Endodermal cell (in vitro differentiated cells): ENCODE results near the gene RBM26. TPM values are rescaled to one million over a fixed set of nuclear protein-coding genes. Genes with fewer than 3 reads are reported as not detected.

ENCODE experiments used
- DNase-seq: peaks from one replicate; pipeline ENCODE4 v3.0.0-alpha.2; 2017
- H3K27ac ChIP-seq: 2 replicates; pipeline ENCODE4 v1.5.1; 2013; ENCODE audit warnings: mild to moderate bottlenecking, low read depth, low read length, moderate library complexity
- H3K27me3 ChIP-seq: 2 replicates; pipeline ENCODE4 v1.6.1; 2013; ENCODE audit warnings: mild to moderate bottlenecking, low read length, moderate library complexity; ENCODE audit not compliant: insufficient read depth, control insufficient read depth, poor library complexity, severe bottlenecking
- H3K36me3 ChIP-seq: 2 replicates; pipeline ENCODE4 v1.7.0; 2013; ENCODE audit warnings: mild to moderate bottlenecking, low read length, moderate library complexity; ENCODE audit not compliant: control insufficient read depth, insufficient read depth
- H3K4me1 ChIP-seq: one replicate; pipeline ENCODE4 v1.7.0; 2013; ENCODE audit warnings: low read length; ENCODE audit not compliant: control insufficient read depth, insufficient read depth
- H3K4me3 ChIP-seq: 2 replicates; pipeline ENCODE4 v1.5.1; 2013; ENCODE audit warnings: mild to moderate bottlenecking, low read length, moderate library complexity
- H3K9ac ChIP-seq: 2 replicates; pipeline ENCODE4 v1.6.1; 2013; ENCODE audit warnings: mild to moderate bottlenecking, low read length, moderate library complexity; ENCODE audit not compliant: poor library complexity, severe bottlenecking; ENCODE audit errors: extremely low read depth
- H3K9me3 ChIP-seq: 2 replicates; pipeline ENCODE4 v1.6.1; 2013; ENCODE audit warnings: mild to moderate bottlenecking, low read length, moderate library complexity; ENCODE audit not compliant: control insufficient read depth
- H3K27ac Mint-ChIP-seq: 2 replicates; pipeline ENCODE4 v1.8.0; 2020; ENCODE audit warnings: mixed read lengths
- H3K27me3 Mint-ChIP-seq: 2 replicates; pipeline ENCODE4 v1.8.0; 2021; ENCODE audit warnings: mild to moderate bottlenecking, mixed read lengths; ENCODE audit not compliant: insufficient read depth
- H3K36me3 Mint-ChIP-seq: 2 replicates; pipeline ENCODE4 v1.8.0; 2020; ENCODE audit warnings: low read depth, mixed read lengths
- H3K4me1 Mint-ChIP-seq: 2 replicates; pipeline ENCODE4 v1.8.0; 2020; ENCODE audit warnings: mixed read lengths
- H3K4me3 Mint-ChIP-seq: 2 replicates; pipeline ENCODE4 v1.8.0; 2020; ENCODE audit warnings: mild to moderate bottlenecking, moderate library complexity, mixed read lengths
- H3K9me3 Mint-ChIP-seq: 2 replicates; pipeline ENCODE4 v1.8.0; 2020; ENCODE audit warnings: mild to moderate bottlenecking, mixed read lengths
- WGBS, 2 experiments: methylation state at CpG; one replicate each; pipeline versions ENCODE4 v1.1.5 to v1.1.7; 2013; ENCODE audit warnings: missing lambda C conversion rate in 2 of 2, mixed read lengths in 1 of 2; ENCODE audit not compliant: insufficient coverage in 1 of 2, insufficient read length in 1 of 2; 5-methylcytosine and 5-hydroxymethylcytosine counted together
- total RNA-seq, 2 donors: library from RNA; stranded (reverse); fragmentation: NEBNext Ultra II Directional in 1 of 2; extraction: Animal tissue kit (Norgen Biotek cat#: 25700) in 1 of 2; gene quantifications; 2 replicates in 1 of 2; 3 replicates in 1 of 2; pipeline ENCODE4 v1.2.1, GENCODE V29; 2021
- TF ChIP-seq, protein P1 (sequence below): fragments of 200-600 bp; sonication (generic); conservative IDR thresholded peaks from 2 replicates; pipeline ENCODE4 v1.5.0; 2021; ENCODE audit warnings: antibody characterized with exemption, mild to moderate bottlenecking

The RBM26 gene
- total RNA-seq, 2 donors from 2014 or later = 65.0 to 81.7 TPM

DNA sequence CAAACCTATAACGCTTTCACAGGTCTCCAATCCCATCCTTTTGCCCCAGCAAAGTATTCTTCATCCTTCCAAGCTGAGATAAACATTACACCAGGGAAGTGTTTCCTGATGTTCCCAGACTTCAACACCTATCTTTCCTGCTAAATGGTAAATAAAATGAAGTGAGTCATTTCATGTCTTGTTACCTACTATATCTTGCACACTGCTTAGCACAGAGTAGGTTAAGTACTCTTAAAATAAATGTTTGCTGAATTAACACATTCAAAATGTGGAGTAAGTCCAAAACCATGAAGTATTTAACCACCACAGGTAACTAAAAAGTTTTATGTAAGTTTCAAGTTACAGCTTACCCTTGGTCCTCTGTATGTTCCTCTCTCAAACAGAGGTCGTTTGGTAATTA is 3.4 kb downstream of the RBM26 start:
- Histone ChIP-seq H3K27ac (no peak overlapping the region), H3K27me3 (no peaks in the 10 kb centered on the region), H3K4me1 (peaks cover 3% of the 10 kb centered on the region), H3K9me3 (no peaks in the 10 kb centered on the region), H3K9ac (no peak overlapping the region), H3K36me3 (peaks cover 17% of the 10 kb centered on the region), H3K4me3 (peak overlapping the region; percentile 93)
- Mint-ChIP-seq H3K27ac (peak overlapping the region; percentile 16), H3K36me3 (peaks cover 10% of the 10 kb centered on the region), H3K4me3 (no peak overlapping the region), H3K4me1 (peaks cover 55% of the 10 kb centered on the region), H3K9me3 (no peaks in the 10 kb centered on the region), H3K27me3 (no peaks in the 10 kb centered on the region)
- WGBS, 2 experiments = 76 to 80% methylated on average over 1 to 2 of the region's 2 CpGs
- no peak for DNase-seq
- TF ChIP-seq, protein P1, sequence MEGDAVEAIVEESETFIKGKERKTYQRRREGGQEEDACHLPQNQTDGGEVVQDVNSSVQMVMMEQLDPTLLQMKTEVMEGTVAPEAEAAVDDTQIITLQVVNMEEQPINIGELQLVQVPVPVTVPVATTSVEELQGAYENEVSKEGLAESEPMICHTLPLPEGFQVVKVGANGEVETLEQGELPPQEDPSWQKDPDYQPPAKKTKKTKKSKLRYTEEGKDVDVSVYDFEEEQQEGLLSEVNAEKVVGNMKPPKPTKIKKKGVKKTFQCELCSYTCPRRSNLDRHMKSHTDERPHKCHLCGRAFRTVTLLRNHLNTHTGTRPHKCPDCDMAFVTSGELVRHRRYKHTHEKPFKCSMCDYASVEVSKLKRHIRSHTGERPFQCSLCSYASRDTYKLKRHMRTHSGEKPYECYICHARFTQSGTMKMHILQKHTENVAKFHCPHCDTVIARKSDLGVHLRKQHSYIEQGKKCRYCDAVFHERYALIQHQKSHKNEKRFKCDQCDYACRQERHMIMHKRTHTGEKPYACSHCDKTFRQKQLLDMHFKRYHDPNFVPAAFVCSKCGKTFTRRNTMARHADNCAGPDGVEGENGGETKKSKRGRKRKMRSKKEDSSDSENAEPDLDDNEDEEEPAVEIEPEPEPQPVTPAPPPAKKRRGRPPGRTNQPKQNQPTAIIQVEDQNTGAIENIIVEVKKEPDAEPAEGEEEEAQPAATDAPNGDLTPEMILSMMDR = no peak

DNA sequence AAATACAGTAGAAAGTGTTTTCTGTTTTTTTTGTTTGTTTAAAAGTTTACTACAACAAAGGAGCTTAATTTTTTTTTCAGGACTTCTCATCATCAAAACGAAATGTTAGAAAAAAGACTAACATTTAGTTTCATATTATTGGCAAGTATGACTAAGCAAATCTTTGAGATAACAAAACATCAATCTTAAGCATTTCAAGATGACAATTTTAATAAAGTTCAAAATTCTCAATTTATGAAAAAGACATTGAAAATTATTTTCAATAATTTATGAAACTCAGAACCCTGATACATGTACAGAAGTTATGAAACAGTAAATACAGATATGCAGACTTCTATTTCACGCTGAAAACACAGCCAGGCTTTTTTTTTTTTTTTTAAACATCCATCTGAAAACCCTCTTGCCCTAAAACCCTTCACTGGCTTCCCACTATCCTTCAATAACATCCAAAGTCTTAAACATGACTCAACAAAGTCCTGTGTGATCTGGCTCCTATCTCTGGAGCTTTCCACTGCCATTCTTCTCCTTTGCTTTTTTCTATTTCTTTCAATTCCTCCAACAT is 3.9 kb downstream of the RBM26 start:
- peaks cover 4% of the 10 kb centered on the region for H3K9me3 Mint-ChIP-seq
- Histone ChIP-seq H3K36me3 (peaks cover 20% of the 10 kb centered on the region), H3K4me1 (peaks cover 3% of the 10 kb centered on the region), H3K9me3 (peaks cover 4% of the 10 kb centered on the region), H3K27ac (no peak overlapping the region), H3K9ac (no peak overlapping the region), H3K4me3 (peak overlapping the region; percentile 93), H3K27me3 (no peaks in the 10 kb centered on the region)
- peaks cover 52% of the 10 kb centered on the region for H3K4me1 Mint-ChIP-seq
- WGBS, 2 experiments = 71 to 83% methylated on average over 1 of the region's 2 CpGs
- no peaks in the 10 kb centered on the region for H3K27me3 Mint-ChIP-seq
- TF ChIP-seq, protein P1 = no peak
- DNase-seq = no peak
- peaks cover 13% of the 10 kb centered on the region for H3K36me3 Mint-ChIP-seq
- no peak overlapping the region for H3K4me3 Mint-ChIP-seq
- H3K27ac Mint-ChIP-seq = peak overlapping the region; percentile 16

DNA sequence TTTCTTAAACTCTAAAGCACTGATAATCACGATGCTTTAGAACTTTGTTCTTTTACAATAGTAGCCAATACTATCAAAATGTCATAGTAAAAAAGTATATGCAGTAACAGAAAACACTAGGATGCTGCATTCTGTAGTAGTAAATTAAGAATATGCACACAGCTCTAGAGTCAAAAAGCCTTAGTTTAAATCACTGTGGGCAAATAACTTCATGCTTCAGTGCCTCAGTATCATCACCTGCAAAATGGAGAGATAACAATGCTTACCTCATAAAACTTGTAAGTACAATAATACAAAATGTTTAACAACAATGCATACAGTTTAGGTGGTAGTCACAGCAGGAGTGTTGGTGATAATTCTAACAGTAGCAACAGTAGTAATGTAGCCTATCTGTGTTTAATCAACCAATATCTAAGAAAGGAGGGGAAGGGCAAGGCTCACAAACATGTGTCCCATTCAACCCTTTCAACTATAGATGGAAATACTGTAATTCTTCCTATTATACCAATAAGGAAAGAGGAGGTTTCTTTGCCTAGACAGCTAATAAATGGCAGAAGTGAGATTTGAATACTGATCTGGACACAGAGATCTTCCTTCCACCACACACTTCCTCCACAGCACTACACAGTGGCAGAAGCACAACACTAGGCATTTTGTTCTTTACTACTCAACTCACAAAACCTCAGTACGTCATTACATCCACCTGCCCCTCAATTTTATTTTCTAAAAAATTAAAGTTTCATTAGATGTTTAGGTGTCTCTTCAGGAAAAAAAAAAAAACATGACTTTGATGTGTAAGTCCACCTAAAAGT is 4.6 kb downstream of the RBM26 start:
- Mint-ChIP-seq H3K9me3 (peaks cover 10% of the 10 kb centered on the region), H3K4me3 (no peak overlapping the region), H3K4me1 (peaks cover 47% of the 10 kb centered on the region), H3K36me3 (peaks cover 20% of the 10 kb centered on the region), H3K27ac (no peak overlapping the region), H3K27me3 (no peaks in the 10 kb centered on the region)
- Histone ChIP-seq H3K4me3 (peak overlapping the region; percentile 93), H3K36me3 (peaks cover 27% of the 10 kb centered on the region), H3K9ac (no peak overlapping the region), H3K9me3 (peaks cover 11% of the 10 kb centered on the region), H3K4me1 (peaks cover 3% of the 10 kb centered on the region), H3K27me3 (no peaks in the 10 kb centered on the region), H3K27ac (no peak overlapping the region)
- WGBS, 2 experiments = no CpG with 5 or more reads among the region's 2 CpGs
- DNase-seq = no peak
- TF ChIP-seq, protein P1 = no peak
